ENCODE data around the gene NCAM1. TPM values are rescaled to one million over a fixed set of nuclear protein-coding genes. Genes with fewer than 3 reads are reported as not detected.

Gene NCAM1
- total RNA-seq, 1 experiment from 2014 or later, result 0.22 TPM

- Histone ChIP-seq H3K27ac (ENCODE audit: low read depth, low read length) (no peak overlapping the region), H3K36me3 (ENCODE audit: control insufficient read depth in 1 of 2, insufficient read depth in 2 of 2, low read length in 2 of 2) (no peaks in the 10 kb centered on the region), H2AFZ (ENCODE audit: low read depth, low read length, poor library complexity, severe bottlenecking) (no peak overlapping the region), H3K9ac (ENCODE audit: low read length) (no peak overlapping the region), H3K4me1 (ENCODE audit: control insufficient read depth in 1 of 2, insufficient read depth in 2 of 2, low read length in 2 of 2) (no peaks in the 10 kb centered on the region), H4K20me1 (ENCODE audit: insufficient read depth) (no peaks in the 10 kb centered on the region), H3K4me2 (ENCODE audit: low read length) (no peak overlapping the region), H3K9me3 (ENCODE audit: control insufficient read depth in 1 of 2, insufficient read depth in 1 of 2, low read depth in 1 of 2, low read length in 2 of 2) (no peaks in the 10 kb centered on the region), H3K4me3 (replicated peaks in 1 of 2; ENCODE audit: low read depth in 1 of 2, low read length in 2 of 2) (no peak overlapping the region), H3K27me3 (ENCODE audit: insufficient read depth, low read length) (peaks cover 45% of the 10 kb centered on the region), H3K9me2 (ENCODE audit: insufficient read depth) (no peaks in the 10 kb centered on the region), H3K79me2 (ENCODE audit: insufficient read depth, low read length) (no peaks in the 10 kb centered on the region)
- CTCF ChIA-PET, result no interaction called here
- POLR2A ChIA-PET, result no interaction called here
- RAD21 ChIA-PET (ENCODE audit: low non-redundant PET in 1 of 2, low total read pairs in 2 of 2, uncharacterized antibody in 2 of 2, unreplicated experiment in 2 of 2), result no interaction called here
- BruUV-seq (replicated peaks), result no TSS peak
- no peak for TF ChIP-seq CEBPB (IDR thresholded peaks at IDR 0.05; ENCODE audit: low read depth)
- TF ChIP-seq ZNF274 (IDR thresholded peaks at IDR 0.05; ENCODE audit: low read depth, low read length), result no peak
- TF ChIP-seq TCF7L2 (IDR thresholded peaks at IDR 0.05; ENCODE audit: borderline replicate concordance, extremely low read depth, insufficient read depth, insufficient read length), result no peak
- TF ChIP-seq RAD21 (IDR thresholded peaks at IDR 0.05; ENCODE audit: low read depth), result no peak
- TF ChIP-seq ATF3 (IDR thresholded peaks at IDR 0.05), result no peak
- no peak for TF ChIP-seq YY1 (IDR thresholded peaks at IDR 0.05; ENCODE audit: extremely low read depth, insufficient replicate concordance, low read depth, low read length)
- no peak for TF ChIP-seq POLR2AphosphoS5 (IDR thresholded peaks at IDR 0.05; ENCODE audit: low read depth, low read length)
- intact Hi-C loops (cut with micrococcal nuclease), result no loop called here
- DNase-seq (ENCODE audit: low read depth, low spot score), result no peak
- ATAC-seq, result no peak
Observed at GRCh38 chr11:113255741-113256140, 294.5 kb downstream of the NCAM1 start.

GRCh38 chr11:113256431-113257202 is 295.4 kb downstream of the NCAM1 start:
- no peak overlapping the region for H3K4me2 ChIP-seq (ENCODE audit: low read length)
- H3K9me2 ChIP-seq (ENCODE audit: insufficient read depth), result no peaks in the 10 kb centered on the region
- ATAC-seq, result no peak
- H3K4me1 ChIP-seq (ENCODE audit: control insufficient read depth in 1 of 2, insufficient read depth in 2 of 2, low read length in 2 of 2), result no peaks in the 10 kb centered on the region
- H2AFZ ChIP-seq (ENCODE audit: low read depth, low read length, poor library complexity, severe bottlenecking), result no peak overlapping the region
- H3K27me3 ChIP-seq (ENCODE audit: insufficient read depth, low read length), result peaks cover 43% of the 10 kb centered on the region
- no peak overlapping the region for H3K9ac ChIP-seq (ENCODE audit: low read length)
- no peak overlapping the region for H3K27ac ChIP-seq (ENCODE audit: low read depth, low read length)
- no peak for DNase-seq (ENCODE audit: low read depth, low spot score)
- ChIA-PET POLR2A (no interaction called here), CTCF (no interaction called here), RAD21 (ENCODE audit: low non-redundant PET in 1 of 2, low total read pairs in 2 of 2, uncharacterized antibody in 2 of 2, unreplicated experiment in 2 of 2) (no interaction called here)
- intact Hi-C loops (cut with micrococcal nuclease), result no loop called here
- H4K20me1 ChIP-seq (ENCODE audit: insufficient read depth), result no peaks in the 10 kb centered on the region
- no TSS peak for BruUV-seq (replicated peaks)
- no peaks in the 10 kb centered on the region for H3K9me3 ChIP-seq (ENCODE audit: control insufficient read depth in 1 of 2, insufficient read depth in 1 of 2, low read depth in 1 of 2, low read length in 2 of 2)
- no peaks in the 10 kb centered on the region for H3K79me2 ChIP-seq (ENCODE audit: insufficient read depth, low read length)
- no peak overlapping the region for H3K4me3 ChIP-seq (replicated peaks in 1 of 2; ENCODE audit: low read depth in 1 of 2, low read length in 2 of 2)
- H3K36me3 ChIP-seq (ENCODE audit: control insufficient read depth in 1 of 2, insufficient read depth in 2 of 2, low read length in 2 of 2), result no peaks in the 10 kb centered on the region
- no peak for TF ChIP-seq CTCF (IDR thresholded peaks at IDR 0.05 in 2 of 3, conservative IDR thresholded peaks at IDR 0.05 in 1 of 3; ENCODE audit: borderline replicate concordance in 1 of 3, insufficient read depth in 1 of 3, low read depth in 2 of 3, low read length in 2 of 3)
- TF ChIP-seq YY1 (IDR thresholded peaks at IDR 0.05; ENCODE audit: extremely low read depth, insufficient replicate concordance, low read depth, low read length), result no peak
- no peak for TF ChIP-seq SP1 (IDR thresholded peaks at IDR 0.05; ENCODE audit: low read depth)
- no peak for TF ChIP-seq SIN3A (IDR thresholded peaks at IDR 0.05; ENCODE audit: low read depth)
- TF ChIP-seq MAX (IDR thresholded peaks at IDR 0.05), result no peak
- no peak for TF ChIP-seq ZFX (IDR thresholded peaks at IDR 0.05)
- no peak for TF ChIP-seq CEBPB (IDR thresholded peaks at IDR 0.05; ENCODE audit: low read depth)
- no peak for TF ChIP-seq RAD21 (IDR thresholded peaks at IDR 0.05; ENCODE audit: low read depth)
- TF ChIP-seq ATF3 (IDR thresholded peaks at IDR 0.05), result no peak
- no peak for TF ChIP-seq ZNF274 (IDR thresholded peaks at IDR 0.05; ENCODE audit: low read depth, low read length)
- no peak for TF ChIP-seq EZH2phosphoT487 (IDR thresholded peaks at IDR 0.05; ENCODE audit: borderline replicate concordance)
- TF ChIP-seq JUND (IDR thresholded peaks at IDR 0.05), result no peak
